Neuron (in vitro differentiated cells): ENCODE results near the gene IGFALS.

Source experiments
- H2AFZ ChIP-seq: one replicate; pipeline ENCODE4 v1.6.1; 2013; ENCODE audit warnings: low read depth, mild to moderate bottlenecking, inconsistent platforms, low read length, moderate library complexity
- H3K27me3 ChIP-seq: one replicate; pipeline ENCODE4 v1.6.1; 2013; ENCODE audit warnings: low read length; ENCODE audit not compliant: insufficient read depth
- H3K36me3 ChIP-seq: one replicate; pipeline ENCODE4 v1.6.1; 2013; ENCODE audit warnings: low read length; ENCODE audit not compliant: insufficient read depth
- H3K4me1 ChIP-seq: one replicate; pipeline ENCODE4 v1.6.1; 2013; ENCODE audit warnings: low read length; ENCODE audit not compliant: insufficient read depth
- H3K4me3 ChIP-seq: 2 replicates; pipeline ENCODE4 v1.5.1; 2013; ENCODE audit warnings: mild to moderate bottlenecking, low read length, moderate library complexity
- H3K9me3 ChIP-seq: one replicate; pipeline ENCODE4 v1.6.1; 2013; ENCODE audit warnings: low read length

The IGFALS gene

DNA sequence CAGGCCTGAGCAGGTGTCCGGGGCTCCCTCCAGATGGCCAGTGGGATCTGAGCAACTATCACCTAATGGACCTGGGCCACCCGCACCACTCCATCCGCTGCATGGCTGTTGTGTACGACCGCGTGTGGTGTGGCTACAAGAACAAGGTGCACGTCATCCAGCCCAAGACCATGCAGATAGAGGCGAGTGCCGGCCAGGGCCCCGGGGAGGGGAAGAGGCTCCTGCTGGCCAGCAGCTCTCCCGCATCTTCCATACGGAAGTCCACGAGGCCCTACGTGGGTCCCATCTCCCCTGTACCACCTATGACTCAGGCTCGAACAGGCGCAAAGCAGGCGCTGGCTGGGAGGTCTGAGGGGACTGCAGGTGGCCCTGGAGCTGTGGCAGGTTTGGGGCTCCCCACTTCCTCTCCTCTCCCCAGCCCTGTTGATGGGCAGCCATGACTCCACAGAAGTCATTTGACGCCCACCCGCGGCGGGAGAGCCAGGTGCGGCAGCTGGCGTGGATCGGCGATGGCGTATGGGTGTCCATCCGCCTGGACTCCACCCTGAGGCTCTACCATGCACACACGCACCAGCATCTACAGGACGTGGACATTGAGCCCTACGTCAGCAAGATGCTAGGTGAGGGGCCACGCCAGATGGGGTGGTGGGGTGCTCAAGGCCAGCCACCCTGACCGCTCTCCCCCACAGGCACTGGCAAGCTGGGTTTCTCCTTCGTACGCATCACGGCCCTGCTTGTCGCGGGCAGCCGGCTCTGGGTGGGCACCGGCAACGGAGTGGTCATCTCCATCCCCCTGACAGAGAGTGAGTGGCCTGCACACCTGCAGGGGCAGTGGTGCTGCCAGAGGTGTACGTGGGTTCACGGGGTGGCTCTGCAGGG is 26.1 kb downstream of the IGFALS start:
- Histone ChIP-seq H3K4me3 (no peak overlapping the region), H3K4me1 (peaks cover 7% of the 10 kb centered on the region), H2AFZ (no peak overlapping the region), H3K36me3 (peaks cover 70% of the 10 kb centered on the region), H3K9me3 (no peaks in the 10 kb centered on the region), H3K27me3 (no peaks in the 10 kb centered on the region)

- H3K4me3 ChIP-seq: no peak overlapping the region
- peaks cover 76% of the 10 kb centered on the region for H3K36me3 ChIP-seq
- no peaks in the 10 kb centered on the region for H3K9me3 ChIP-seq
Observed at GRCh38 chr16:1766701-1767100, 26.8 kb downstream of the IGFALS start.

DNA sequence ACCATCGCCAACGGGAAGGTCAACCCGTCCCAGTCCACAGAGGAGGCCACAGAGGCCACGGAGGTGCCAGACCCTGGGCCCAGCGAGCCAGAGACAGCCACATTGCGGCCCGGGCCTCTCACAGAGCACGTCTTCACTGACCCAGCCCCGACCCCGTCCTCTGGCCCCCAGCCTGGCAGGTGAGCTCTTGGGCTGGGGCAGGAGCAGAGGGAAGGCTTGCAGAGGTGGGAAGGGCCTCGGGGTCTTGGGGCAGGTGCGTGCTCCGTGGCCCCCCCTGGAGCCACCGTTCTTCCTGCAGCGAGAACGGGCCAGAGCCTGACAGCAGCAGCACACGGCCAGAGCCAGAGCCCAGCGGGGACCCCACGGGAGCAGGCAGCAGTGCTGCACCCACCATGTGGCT is 27.3 kb downstream of the IGFALS start:
- Histone ChIP-seq H3K36me3 (peaks cover 76% of the 10 kb centered on the region), H3K4me1 (no peaks in the 10 kb centered on the region), H3K9me3 (no peaks in the 10 kb centered on the region), H2AFZ (no peak overlapping the region), H3K27me3 (no peaks in the 10 kb centered on the region), H3K4me3 (no peak overlapping the region)

More at GRCh38 chr16:1766701-1767100, 26.8 kb downstream of the IGFALS start:
- H2AFZ ChIP-seq: no peak overlapping the region
- H3K4me1 ChIP-seq: peaks cover under 1% of the 10 kb centered on the region
- H3K27me3 ChIP-seq: no peaks in the 10 kb centered on the region

DNA sequence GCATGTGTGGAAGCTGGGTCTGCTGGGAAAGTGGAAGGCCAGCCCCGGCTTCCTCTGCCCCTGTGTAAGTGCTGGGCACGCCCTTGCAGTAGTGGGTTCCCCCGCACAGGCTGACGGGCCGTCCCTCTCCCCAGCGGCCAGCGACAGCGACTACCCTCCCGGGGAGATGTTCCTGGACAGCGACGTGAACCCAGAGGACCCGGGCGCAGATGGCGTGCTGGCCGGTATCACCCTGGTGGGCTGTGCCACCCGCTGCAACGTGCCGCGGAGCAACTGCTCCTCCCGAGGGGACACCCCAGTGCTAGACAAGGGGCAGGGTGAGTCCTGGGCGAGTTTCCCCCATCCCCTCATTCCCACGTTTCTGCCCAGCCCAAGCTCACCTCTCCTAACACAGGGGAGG is 27.7 kb downstream of the IGFALS start:
- H2AFZ ChIP-seq: no peak overlapping the region
- H3K27me3 ChIP-seq: no peaks in the 10 kb centered on the region
- peaks cover 80% of the 10 kb centered on the region for H3K36me3 ChIP-seq
- no peaks in the 10 kb centered on the region for H3K9me3 ChIP-seq
- H3K4me1 ChIP-seq: no peaks in the 10 kb centered on the region
- no peak overlapping the region for H3K4me3 ChIP-seq

DNA sequence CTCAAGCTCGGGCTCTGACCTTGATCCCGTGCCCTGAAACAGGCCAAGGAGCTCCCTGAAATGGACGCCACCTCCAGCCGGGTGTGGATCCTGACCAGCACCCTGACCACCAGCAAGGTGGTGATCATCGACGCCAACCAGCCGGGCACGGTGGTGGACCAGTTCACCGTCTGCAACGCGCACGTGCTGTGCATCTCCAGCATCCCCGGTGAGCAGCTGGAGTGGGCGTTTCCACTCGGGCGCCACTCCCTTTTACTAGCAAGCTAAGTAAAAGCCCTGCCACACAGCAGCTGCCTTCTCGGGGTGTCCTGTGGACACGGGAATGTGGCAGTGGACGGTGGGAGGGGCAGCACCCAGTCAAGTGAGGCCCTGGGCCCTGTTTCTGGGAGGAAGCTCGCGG is 28.5 kb downstream of the IGFALS start:
- Histone ChIP-seq H3K27me3 (no peaks in the 10 kb centered on the region), H3K36me3 (peaks cover 83% of the 10 kb centered on the region), H2AFZ (no peak overlapping the region), H3K4me3 (no peak overlapping the region), H3K9me3 (no peaks in the 10 kb centered on the region), H3K4me1 (no peaks in the 10 kb centered on the region)

GRCh38 chr16:1763521-1764511 is 29.7 kb downstream of the IGFALS start:
- H3K4me3 ChIP-seq: no peak overlapping the region
- peaks cover 79% of the 10 kb centered on the region for H3K36me3 ChIP-seq
- H3K9me3 ChIP-seq: no peaks in the 10 kb centered on the region
- H3K27me3 ChIP-seq: no peaks in the 10 kb centered on the region
- H3K4me1 ChIP-seq: no peaks in the 10 kb centered on the region
- no peak overlapping the region for H2AFZ ChIP-seq

DNA sequence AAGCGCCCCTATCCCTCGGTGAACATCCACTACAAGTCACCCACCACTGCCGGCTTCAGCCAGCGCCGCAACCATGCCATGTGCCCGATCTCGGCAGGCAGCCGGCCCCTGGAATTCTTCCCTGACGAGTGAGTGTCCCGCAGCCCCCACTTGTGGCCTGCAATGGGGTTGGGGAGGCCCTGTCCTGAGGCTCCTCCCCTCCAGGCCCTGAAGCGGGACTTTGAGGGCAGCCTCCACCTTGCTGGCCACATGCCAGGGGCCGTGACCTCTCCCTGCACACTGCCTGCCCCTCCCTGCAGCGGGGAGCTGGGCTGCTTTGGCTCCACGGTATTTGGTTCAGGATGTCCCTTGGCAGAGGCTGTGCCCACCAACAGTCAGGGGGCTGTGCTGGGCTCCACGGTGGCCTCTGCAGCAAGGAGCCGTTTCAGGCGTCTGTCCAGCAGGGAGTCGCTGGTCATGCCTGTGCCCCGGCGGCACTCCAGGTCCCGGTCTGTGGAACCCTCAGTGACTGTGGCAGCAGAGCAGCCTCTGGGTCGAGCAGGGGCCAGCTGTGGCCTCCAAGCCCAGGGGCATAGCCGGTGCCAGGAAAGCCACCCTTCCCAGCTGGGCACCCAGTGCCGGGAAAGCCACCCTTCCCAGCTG is 30.5 kb downstream of the IGFALS start:
- Histone ChIP-seq H3K36me3 (peaks cover 78% of the 10 kb centered on the region), H3K4me3 (no peak overlapping the region), H2AFZ (no peak overlapping the region), H3K4me1 (no peaks in the 10 kb centered on the region), H3K27me3 (no peaks in the 10 kb centered on the region), H3K9me3 (no peaks in the 10 kb centered on the region)

DNA sequence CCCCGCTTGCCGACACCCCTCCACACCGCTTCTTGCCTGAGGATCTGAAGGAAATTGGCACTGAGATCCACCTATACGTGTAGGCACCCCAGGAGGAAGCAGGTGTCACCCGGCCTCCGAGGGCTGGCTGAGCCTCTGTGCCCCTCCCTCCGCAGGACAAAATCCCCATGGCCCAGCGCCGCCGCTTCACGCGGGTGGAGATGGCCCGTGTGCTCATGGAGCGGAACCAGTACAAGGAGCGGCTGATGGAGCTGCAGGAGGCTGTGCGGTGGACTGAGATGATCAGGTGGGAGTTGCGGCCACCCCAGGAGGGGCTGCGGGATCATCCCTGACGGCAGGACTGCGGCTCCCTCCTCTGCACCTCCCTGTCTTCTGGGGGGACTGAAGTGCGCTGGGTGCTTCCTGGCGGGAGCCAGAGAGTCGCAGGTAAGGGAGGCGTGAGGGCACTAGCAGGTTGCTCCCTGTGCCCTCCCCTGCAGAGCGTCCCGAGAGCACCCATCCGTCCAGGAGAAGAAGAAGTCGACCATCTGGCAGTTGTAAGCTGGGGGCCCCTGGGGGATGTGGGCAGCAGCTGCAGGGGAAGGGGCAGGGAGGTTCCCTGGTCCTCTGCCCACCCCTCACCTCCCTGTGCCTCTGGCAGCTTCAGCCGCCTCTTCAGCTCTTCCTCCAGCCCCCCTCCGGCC is 31.2 kb downstream of the IGFALS start:
- Histone ChIP-seq H3K36me3 (peaks cover 72% of the 10 kb centered on the region), H2AFZ (no peak overlapping the region), H3K9me3 (no peaks in the 10 kb centered on the region), H3K4me3 (no peak overlapping the region), H3K4me1 (no peaks in the 10 kb centered on the region), H3K27me3 (no peaks in the 10 kb centered on the region)

- Histone ChIP-seq H3K4me1 (no peaks in the 10 kb centered on the region), H2AFZ (no peak overlapping the region), H3K4me3 (no peak overlapping the region), H3K36me3 (peaks cover 66% of the 10 kb centered on the region), H3K27me3 (no peaks in the 10 kb centered on the region), H3K9me3 (no peaks in the 10 kb centered on the region)
Observed at GRCh38 chr16:1761751-1762150, 31.8 kb downstream of the IGFALS start.

DNA sequence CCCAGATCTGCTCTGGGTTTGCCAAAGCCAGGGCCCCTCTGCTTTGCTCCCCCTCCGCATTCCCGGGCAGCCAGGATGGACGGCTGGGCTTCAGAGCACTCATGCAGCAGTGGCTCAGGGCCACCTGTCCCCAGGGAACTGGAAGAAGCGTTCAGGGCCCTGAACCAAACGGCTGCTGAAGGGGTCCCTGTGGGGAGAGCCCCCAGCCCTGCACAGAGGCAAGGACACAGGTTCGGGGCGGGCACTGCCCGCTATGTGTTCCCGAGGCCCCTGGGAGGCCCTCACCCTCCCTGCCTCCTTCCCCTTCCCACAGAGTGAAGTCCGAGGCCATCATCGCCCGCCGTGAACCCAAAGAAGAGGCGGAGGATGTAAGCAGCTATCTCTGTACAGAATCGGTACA is 32.6 kb downstream of the IGFALS start:
- Histone ChIP-seq H3K36me3 (peaks cover 63% of the 10 kb centered on the region), H3K4me1 (no peaks in the 10 kb centered on the region), H3K9me3 (no peaks in the 10 kb centered on the region), H2AFZ (no peak overlapping the region), H3K4me3 (no peak overlapping the region), H3K27me3 (no peaks in the 10 kb centered on the region)

DNA sequence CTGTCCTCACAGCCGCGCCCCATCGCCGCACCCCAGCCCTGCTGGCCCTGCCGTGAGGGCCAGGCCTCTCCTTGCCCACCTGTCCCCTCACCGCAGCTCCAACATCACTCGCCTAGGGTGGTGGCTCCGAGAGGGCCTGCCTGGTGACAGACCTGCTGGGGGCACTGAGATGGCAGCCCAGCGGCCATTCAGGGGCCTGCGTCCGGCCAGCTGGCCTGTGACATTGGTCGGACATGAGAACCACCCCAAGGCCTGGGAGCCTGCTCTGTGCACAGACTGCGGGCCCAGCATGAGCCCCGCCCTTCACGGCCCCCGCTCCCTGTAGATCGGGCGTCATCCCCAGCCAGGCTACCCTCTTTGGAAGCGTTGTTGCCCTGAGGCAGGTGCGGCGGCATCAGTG is 34.0 kb downstream of the IGFALS start:
- Histone ChIP-seq H3K9me3 (no peaks in the 10 kb centered on the region), H3K4me3 (no peak overlapping the region), H3K36me3 (peaks cover 58% of the 10 kb centered on the region), H3K27me3 (no peaks in the 10 kb centered on the region), H2AFZ (no peak overlapping the region), H3K4me1 (no peaks in the 10 kb centered on the region)

GRCh38 chr16:1758923-1759322 is 34.6 kb downstream of the IGFALS start:
- Histone ChIP-seq H3K4me1 (no peaks in the 10 kb centered on the region), H3K9me3 (no peaks in the 10 kb centered on the region), H3K4me3 (no peak overlapping the region), H3K36me3 (peaks cover 52% of the 10 kb centered on the region), H3K27me3 (no peaks in the 10 kb centered on the region), H2AFZ (no peak overlapping the region)
